ENCODE data around the gene RAB37. TPM values are rescaled to one million over a fixed set of nuclear protein-coding genes. Genes with fewer than 3 reads are reported as not detected.

The RAB37 gene
- total RNA-seq, 1 donor from 2014 or later = 2.5 TPM

GRCh38 chr17:74792586-74793105 is 55.6 kb downstream of the RAB37 start:
- H3K4me3 Mint-ChIP-seq (ENCODE audit: unreplicated experiment) = peak overlapping the region; percentile 31
- no peak for DNase-seq (ENCODE audit: low spot score)
- TF ChIP-seq, protein P1, sequence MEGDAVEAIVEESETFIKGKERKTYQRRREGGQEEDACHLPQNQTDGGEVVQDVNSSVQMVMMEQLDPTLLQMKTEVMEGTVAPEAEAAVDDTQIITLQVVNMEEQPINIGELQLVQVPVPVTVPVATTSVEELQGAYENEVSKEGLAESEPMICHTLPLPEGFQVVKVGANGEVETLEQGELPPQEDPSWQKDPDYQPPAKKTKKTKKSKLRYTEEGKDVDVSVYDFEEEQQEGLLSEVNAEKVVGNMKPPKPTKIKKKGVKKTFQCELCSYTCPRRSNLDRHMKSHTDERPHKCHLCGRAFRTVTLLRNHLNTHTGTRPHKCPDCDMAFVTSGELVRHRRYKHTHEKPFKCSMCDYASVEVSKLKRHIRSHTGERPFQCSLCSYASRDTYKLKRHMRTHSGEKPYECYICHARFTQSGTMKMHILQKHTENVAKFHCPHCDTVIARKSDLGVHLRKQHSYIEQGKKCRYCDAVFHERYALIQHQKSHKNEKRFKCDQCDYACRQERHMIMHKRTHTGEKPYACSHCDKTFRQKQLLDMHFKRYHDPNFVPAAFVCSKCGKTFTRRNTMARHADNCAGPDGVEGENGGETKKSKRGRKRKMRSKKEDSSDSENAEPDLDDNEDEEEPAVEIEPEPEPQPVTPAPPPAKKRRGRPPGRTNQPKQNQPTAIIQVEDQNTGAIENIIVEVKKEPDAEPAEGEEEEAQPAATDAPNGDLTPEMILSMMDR (IDR thresholded peaks at IDR 0.05; ENCODE audit: unreplicated experiment) = no peak
- peaks cover 7% of the 10 kb centered on the region for H3K27me3 Mint-ChIP-seq (ENCODE audit: unreplicated experiment)
- no peaks in the 10 kb centered on the region for H3K9me3 Mint-ChIP-seq (ENCODE audit: unreplicated experiment)
- H3K27ac Mint-ChIP-seq (ENCODE audit: unreplicated experiment) = no peak overlapping the region
- H3K4me1 Mint-ChIP-seq (ENCODE audit: unreplicated experiment) = peaks cover 10% of the 10 kb centered on the region
- H3K36me3 Mint-ChIP-seq (ENCODE audit: low read depth, unreplicated experiment) = peaks cover 35% of the 10 kb centered on the region

DNA sequence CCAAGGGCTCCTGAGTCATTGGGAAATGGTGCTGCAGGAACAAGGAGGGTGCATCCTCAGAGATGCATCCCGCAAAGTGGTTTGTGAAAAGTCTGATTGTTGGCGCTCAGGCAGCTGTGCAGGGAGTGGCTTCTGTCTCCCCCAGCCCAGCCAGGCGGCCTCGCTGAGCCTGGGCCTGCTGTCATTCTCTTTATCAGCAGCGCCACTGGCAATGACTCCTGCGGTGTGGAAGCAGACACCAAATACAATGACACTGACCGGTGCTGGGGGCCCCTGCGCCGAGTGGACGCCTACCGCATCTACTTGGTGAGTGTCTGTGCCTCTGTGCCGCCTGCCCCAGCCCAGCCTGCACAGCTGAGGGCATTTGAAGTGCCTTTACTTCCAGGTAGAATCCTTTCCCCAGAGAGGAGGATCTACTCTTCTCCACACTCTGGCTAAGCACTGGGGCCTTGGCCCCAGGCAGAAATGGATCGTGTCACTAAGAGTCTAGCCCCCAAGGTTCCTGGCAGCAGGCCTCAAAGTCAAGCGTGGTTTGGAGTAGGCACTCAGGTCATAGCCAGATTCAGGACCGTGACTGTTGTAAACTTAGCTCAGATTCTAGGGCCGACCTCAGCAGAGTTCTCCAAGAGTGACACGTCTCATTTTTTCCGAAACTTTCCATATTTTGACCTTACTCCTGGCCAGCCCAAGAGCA is 58.4 kb downstream of the RAB37 start:
- TF ChIP-seq, protein P1 (IDR thresholded peaks at IDR 0.05; ENCODE audit: unreplicated experiment) = no peak
- no peaks in the 10 kb centered on the region for H3K9me3 Mint-ChIP-seq (ENCODE audit: unreplicated experiment)
- peaks cover 6% of the 10 kb centered on the region for H3K27me3 Mint-ChIP-seq (ENCODE audit: unreplicated experiment)
- H3K4me1 Mint-ChIP-seq (ENCODE audit: unreplicated experiment) = peaks cover 4% of the 10 kb centered on the region
- H3K36me3 Mint-ChIP-seq (ENCODE audit: low read depth, unreplicated experiment) = peaks cover 40% of the 10 kb centered on the region
- H3K27ac Mint-ChIP-seq (ENCODE audit: unreplicated experiment) = no peak overlapping the region
- DNase-seq (ENCODE audit: low spot score) = no peak
- H3K4me3 Mint-ChIP-seq (ENCODE audit: unreplicated experiment) = peak overlapping the region; percentile 50

DNA sequence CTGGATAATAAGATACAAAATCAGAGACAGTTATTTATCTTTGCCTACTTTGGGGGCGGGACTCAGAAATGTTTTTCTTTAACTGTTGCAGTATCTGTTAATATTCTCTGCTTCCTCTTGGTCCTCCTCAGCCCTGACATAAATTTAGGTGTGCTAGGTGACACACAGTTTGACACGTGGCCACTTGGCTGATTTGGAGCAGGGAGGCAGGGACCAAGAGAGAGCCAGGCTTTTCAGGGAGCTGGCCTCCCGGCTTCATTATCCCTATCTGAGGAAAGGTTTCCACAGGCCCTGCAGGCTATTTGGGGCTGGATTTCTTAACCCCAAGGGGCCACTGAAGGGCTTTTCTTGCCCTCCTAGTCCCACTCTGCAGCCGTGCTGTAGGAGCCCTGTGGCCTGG is 59.2 kb downstream of the RAB37 start:
- DNase-seq (ENCODE audit: low spot score) = no peak

GRCh38 chr17:74796866-74797265 is 59.8 kb downstream of the RAB37 start:
- peak overlapping the region; percentile 42 for H3K27ac Mint-ChIP-seq (ENCODE audit: unreplicated experiment)
- H3K36me3 Mint-ChIP-seq (ENCODE audit: low read depth, unreplicated experiment) = peaks cover 50% of the 10 kb centered on the region
- H3K27me3 Mint-ChIP-seq (ENCODE audit: unreplicated experiment) = peaks cover 5% of the 10 kb centered on the region
- no peaks in the 10 kb centered on the region for H3K9me3 Mint-ChIP-seq (ENCODE audit: unreplicated experiment)
- no peaks in the 10 kb centered on the region for H3K4me1 Mint-ChIP-seq (ENCODE audit: unreplicated experiment)
- H3K4me3 Mint-ChIP-seq (ENCODE audit: unreplicated experiment) = no peak overlapping the region
- TF ChIP-seq, protein P1 (IDR thresholded peaks at IDR 0.05; ENCODE audit: unreplicated experiment) = no peak
- DNase-seq (ENCODE audit: low spot score) = no peak

More for the DNA sequence above, 59.2 kb downstream of the RAB37 start:
- Mint-ChIP-seq H3K27me3 (ENCODE audit: unreplicated experiment) (peaks cover 5% of the 10 kb centered on the region), H3K27ac (ENCODE audit: unreplicated experiment) (no peak overlapping the region), H3K4me3 (ENCODE audit: unreplicated experiment) (peak overlapping the region; percentile 50), H3K36me3 (ENCODE audit: low read depth, unreplicated experiment) (peaks cover 44% of the 10 kb centered on the region), H3K9me3 (ENCODE audit: unreplicated experiment) (no peaks in the 10 kb centered on the region), H3K4me1 (ENCODE audit: unreplicated experiment) (no peaks in the 10 kb centered on the region)
- TF ChIP-seq, protein P1 (IDR thresholded peaks at IDR 0.05; ENCODE audit: unreplicated experiment) = no peak

Small RNAs within 50 kb of the gene (microRNA-seq; reads per million reads assigned to microRNA genes)
- gene MIR3615 (ENCODE audit: unreplicated experiment) = 318 reads per million, percentile 89 among the genes with 10 or more reads in this experiment

Other genes with a start within 250 kb of the RAB37 start
- not detected for gene CD300LB, start 205.8 kb upstream of the RAB37 start, total RNA-seq (ENCODE audit: unreplicated experiment)
- not detected for gene CD300C, start 191.1 kb upstream of the RAB37 start, total RNA-seq (ENCODE audit: unreplicated experiment)
- not detected for gene CD300H, start 169.7 kb upstream of the RAB37 start, total RNA-seq (ENCODE audit: unreplicated experiment)
- not detected for gene CD300LD, start 145.0 kb upstream of the RAB37 start, total RNA-seq (ENCODE audit: unreplicated experiment)
- gene CD300E, start 113.5 kb upstream of the RAB37 start, total RNA-seq (ENCODE audit: unreplicated experiment) = not detected
- gene CD300LF, start 24.3 kb upstream of the RAB37 start, total RNA-seq (ENCODE audit: unreplicated experiment) = not detected
- 30.5 TPM for gene NHERF1, start 11.4 kb downstream of the RAB37 start, total RNA-seq (ENCODE audit: unreplicated experiment)
- gene NAT9, start 39.1 kb downstream of the RAB37 start, total RNA-seq (ENCODE audit: unreplicated experiment) = 50.1 TPM
- gene GRIN2C, start 122.6 kb downstream of the RAB37 start, total RNA-seq (ENCODE audit: unreplicated experiment) = 0.74 TPM
- gene FDXR, start 135.7 kb downstream of the RAB37 start, total RNA-seq (ENCODE audit: unreplicated experiment) = 22.1 TPM
- not detected for gene FADS6, start 156.4 kb downstream of the RAB37 start, total RNA-seq (ENCODE audit: unreplicated experiment)
- gene USH1G, start 186.0 kb downstream of the RAB37 start, total RNA-seq (ENCODE audit: unreplicated experiment) = 0.18 TPM
- not detected for gene OTOP2, start 187.0 kb downstream of the RAB37 start, total RNA-seq (ENCODE audit: unreplicated experiment)
- not detected for gene OTOP3, start 198.6 kb downstream of the RAB37 start, total RNA-seq (ENCODE audit: unreplicated experiment)
- gene HID1, start 235.5 kb downstream of the RAB37 start, total RNA-seq (ENCODE audit: unreplicated experiment) = 157 TPM